DMS153 treated with DMSO at 0.1 percent for 48 hours (cell line): ENCODE measurements around the gene DNAJC1.

Source experiments
- DNase-seq: peaks from one replicate; lab custom pipeline; 2025; ENCODE audit not compliant: unreplicated experiment; lab: John Stamatoyannopoulos, UW

The DNAJC1 gene

GRCh38 chr10:22006379-22006884 is 2.9 kb upstream of the DNAJC1 start:
- DNase-seq: no peak

- DNase-seq: no peak
Measured at GRCh38 chr10:22005763-22006162, 2.2 kb upstream of the DNAJC1 start.

GRCh38 chr10:22003964-22004281 is 393 bp upstream of the DNAJC1 start:
- no peak for DNase-seq

GRCh38 chr10:22002591-22003176 is 846 bp downstream of the DNAJC1 start:
- DNase-seq: no peak

GRCh38 chr10:21995557-21995956 is 8.0 kb downstream of the DNAJC1 start:
- no peak for DNase-seq

- DNase-seq: peak; percentile 6
Measured at GRCh38 chr10:21993360-21994001, 10.0 kb downstream of the DNAJC1 start.

GRCh38 chr10:21991785-21992184 is 11.7 kb downstream of the DNAJC1 start:
- DNase-seq: no peak

- DNase-seq: no peak
Measured at GRCh38 chr10:21990449-21990848, 13.1 kb downstream of the DNAJC1 start.

GRCh38 chr10:21989453-21990154 is 13.9 kb downstream of the DNAJC1 start:
- DNase-seq: no peak

GRCh38 chr10:21985541-21985940 is 18.0 kb downstream of the DNAJC1 start:
- no peak for DNase-seq

GRCh38 chr10:21981118-21981517 is 22.4 kb downstream of the DNAJC1 start:
- DNase-seq: no peak

- DNase-seq: no peak
Measured at GRCh38 chr10:21980691-21981090, 22.8 kb downstream of the DNAJC1 start.

- no peak for DNase-seq
Measured at GRCh38 chr10:21978191-21978862, 25.2 kb downstream of the DNAJC1 start.

- DNase-seq: no peak
Measured at GRCh38 chr10:21976739-21977138, 26.8 kb downstream of the DNAJC1 start.

- no peak for DNase-seq
Measured at GRCh38 chr10:21976280-21976679, 27.2 kb downstream of the DNAJC1 start.

- peak; percentile 82 for DNase-seq
Measured at GRCh38 chr10:21975378-21975990, 28.0 kb downstream of the DNAJC1 start.

- DNase-seq: no peak
Measured at GRCh38 chr10:21972584-21972983, 30.9 kb downstream of the DNAJC1 start.

- no peak for DNase-seq
Measured at GRCh38 chr10:21969326-21970287, 33.9 kb downstream of the DNAJC1 start.

GRCh38 chr10:21964983-21965665 is 38.4 kb downstream of the DNAJC1 start:
- no peak for DNase-seq

GRCh38 chr10:21962358-21962757 is 41.2 kb downstream of the DNAJC1 start:
- no peak for DNase-seq
